Upper lobe of left lung (tissue), 4 donors: ENCODE measurements around the gene OR51B5.
"Not testable (repeated sequence)": the region's sequence is repeated elsewhere in the genome, so short reads cannot be mapped to it uniquely, and the experiment has no call there.

ENCODE experiments used
- CTCF ChIP-seq, 6 experiments: fragments of 450-650 bp in 4 of 6; fragments of 200-600 bp in 2 of 6; sonication (generic) in 2 of 6; IDR thresholded peaks; one replicate each; pipeline ENCODE4 v1.5.1; 2016 to 2019; ENCODE audit warnings: antibody characterized with exemption in 6 of 6
- EP300 ChIP-seq, 4 donors: sonication (generic); formaldehyde crosslinking; IDR thresholded peaks; one replicate each; pipeline ENCODE4 v1.5.1; 2017; ENCODE audit warnings: antibody characterized with exemption in 4 of 4, control low read depth in 2 of 4

- TF ChIP-seq CTCF, EP300 (IDR thresholded peaks at IDR 0.05): not testable (repeated sequence)
These were observed 29.8 kb downstream of the OR51B5 start for GRCh38 chr11:5313326-5314023.
